Measurements from ENCODE around the gene ENC1. TPM values are rescaled to one million over a fixed set of nuclear protein-coding genes. Genes with fewer than 3 reads are reported as not detected.

ENC1 gene
- total and polyA plus RNA-seq, 7 experiments from 2014 or later: 0.77 to 18.1 (median 1.6) TPM

Other genes with a start within 250 kb of the ENC1 start
- 10 to 100 TPM; 37.7 to 88.9 (median 64.2) TPM for gene HEXB, start 44.5 kb upstream of the ENC1 start, total RNA-seq
- 10 to 100 TPM; 94.2 to 95.8 TPM for gene HEXB, start 44.5 kb upstream of the ENC1 start, polyA plus RNA-seq
- 10 to 100 TPM; 17.8 to 30.2 (median 20.5) TPM for gene GFM2, start 126.4 kb upstream of the ENC1 start, total RNA-seq
- gene GFM2, start 126.4 kb upstream of the ENC1 start, polyA plus RNA-seq: 10 to 100 TPM in 1 of 2 donors, 1 to 10 TPM in 1; 8.6 to 12.0 TPM
- 100 to 1,000 TPM in 3 of 5 experiments, 10 to 100 TPM in 2; 70.9 to 153 (median 126) TPM for gene NSA2, start 126.5 kb upstream of the ENC1 start, total RNA-seq
- gene NSA2, start 126.5 kb upstream of the ENC1 start, polyA plus RNA-seq: 10 to 100 TPM; 49.4 to 97.9 TPM
- gene FAM169A, start 225.7 kb upstream of the ENC1 start, total RNA-seq: 10 to 100 TPM in 4 of 5 experiments, 1 to 10 TPM in 1; 2.3 to 22.4 (median 15.6) TPM
- 10 to 100 TPM in 1 of 2 donors, 1 to 10 TPM in 1; 4.7 to 11.3 TPM for gene FAM169A, start 225.7 kb upstream of the ENC1 start, polyA plus RNA-seq

Data from naive thymus-derived CD4-positive, alpha-beta T cell (primary cell).